HG03432 (cell line): ENCODE data around the gene MRPL53.

Experiments
- ATAC-seq: cut with Tn5 transposase; IDR thresholded peaks from one replicate; pipeline ENCODE4 v1.9.1; 2021; ENCODE audit warnings: mild to moderate bottlenecking, moderate library complexity; ENCODE audit not compliant: unreplicated experiment

The MRPL53 gene

DNA sequence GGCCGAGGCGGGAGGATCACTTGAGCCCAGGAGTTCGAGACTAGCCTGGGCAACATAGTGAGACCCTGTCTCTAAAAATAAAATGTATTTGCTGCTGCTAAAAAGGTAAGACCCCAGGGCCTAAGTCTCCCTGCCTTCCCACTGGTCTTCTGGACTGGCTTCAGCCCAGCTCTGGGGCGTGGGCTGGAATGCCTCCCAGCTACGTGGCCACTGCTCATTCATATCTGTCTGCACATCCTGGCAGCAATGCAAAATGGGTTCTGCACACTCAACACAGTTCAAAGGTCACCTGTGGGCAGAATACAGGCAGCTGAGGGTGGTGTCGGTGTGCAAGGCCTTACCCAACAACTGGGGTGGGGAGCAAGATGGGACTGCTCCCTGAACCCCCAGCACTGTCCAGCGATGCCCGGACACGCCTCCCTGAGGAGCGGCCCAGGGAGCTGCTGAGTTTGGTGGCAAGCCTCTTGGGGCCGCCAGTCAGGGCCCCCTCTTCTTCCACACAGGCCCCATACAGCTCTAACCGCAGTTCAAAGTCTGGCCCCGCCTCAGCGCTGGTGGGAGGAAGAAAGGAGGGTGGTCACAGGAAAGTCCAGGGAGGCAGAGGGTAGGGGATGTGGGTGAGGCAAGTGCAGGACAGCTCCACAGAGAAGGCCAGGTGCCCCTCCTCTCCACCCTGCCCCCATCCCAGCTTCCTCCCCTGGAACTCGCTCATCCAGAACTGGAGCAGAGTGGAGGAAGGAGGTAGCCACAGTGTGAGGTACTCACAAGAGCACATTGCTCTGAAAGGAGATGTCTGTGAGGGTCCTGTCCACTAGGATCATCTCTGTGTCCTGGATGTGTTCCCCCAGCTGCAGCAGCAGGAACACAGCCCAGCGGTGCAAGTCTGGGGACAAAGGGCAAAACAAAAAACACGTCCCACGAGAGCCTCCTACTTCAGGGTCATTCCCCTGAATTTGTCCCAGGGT, 42.7 kb downstream of the MRPL53 start:
- no peak for ATAC-seq

DNA sequence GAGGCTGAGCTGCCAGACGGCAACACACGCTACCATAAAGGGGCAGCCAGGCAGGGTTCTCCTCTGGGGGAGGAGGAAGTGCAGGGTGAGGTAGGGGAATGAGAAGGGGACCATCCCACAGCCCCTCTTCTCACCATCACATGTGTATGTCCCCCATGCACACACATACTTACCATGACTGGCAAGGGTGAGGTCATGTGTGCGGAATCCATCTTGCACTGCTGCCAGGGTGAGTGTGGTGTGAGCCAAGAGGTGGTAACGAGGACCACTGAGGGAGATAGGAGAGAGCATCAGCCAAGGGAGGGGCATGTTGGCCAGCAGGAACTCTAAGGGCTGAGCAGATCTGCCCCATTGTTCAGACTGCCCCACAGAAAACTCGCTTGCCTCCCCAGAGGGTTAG, 43.8 kb downstream of the MRPL53 start:
- ATAC-seq, result no peak

DNA sequence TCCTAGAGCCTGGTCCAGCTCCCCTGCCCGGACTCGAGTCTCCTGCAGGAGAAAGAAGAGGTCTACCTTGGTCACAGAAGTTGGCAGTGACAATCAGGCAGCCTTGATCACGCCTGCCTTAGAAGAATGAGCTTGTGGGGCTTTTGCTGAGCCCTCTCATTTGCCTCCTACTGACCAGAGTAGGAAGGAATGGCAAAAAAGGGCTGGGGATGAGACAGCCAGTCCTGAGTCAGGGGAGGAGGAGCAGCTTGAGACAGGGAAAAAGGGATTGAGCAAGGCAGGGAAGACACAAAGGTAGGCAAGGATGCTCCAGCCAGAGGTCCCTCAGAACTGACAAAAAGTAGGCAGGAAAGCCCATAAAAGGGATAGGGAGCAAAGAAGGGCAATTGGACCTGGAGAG, 44.9 kb downstream of the MRPL53 start:
- no peak for ATAC-seq

DNA sequence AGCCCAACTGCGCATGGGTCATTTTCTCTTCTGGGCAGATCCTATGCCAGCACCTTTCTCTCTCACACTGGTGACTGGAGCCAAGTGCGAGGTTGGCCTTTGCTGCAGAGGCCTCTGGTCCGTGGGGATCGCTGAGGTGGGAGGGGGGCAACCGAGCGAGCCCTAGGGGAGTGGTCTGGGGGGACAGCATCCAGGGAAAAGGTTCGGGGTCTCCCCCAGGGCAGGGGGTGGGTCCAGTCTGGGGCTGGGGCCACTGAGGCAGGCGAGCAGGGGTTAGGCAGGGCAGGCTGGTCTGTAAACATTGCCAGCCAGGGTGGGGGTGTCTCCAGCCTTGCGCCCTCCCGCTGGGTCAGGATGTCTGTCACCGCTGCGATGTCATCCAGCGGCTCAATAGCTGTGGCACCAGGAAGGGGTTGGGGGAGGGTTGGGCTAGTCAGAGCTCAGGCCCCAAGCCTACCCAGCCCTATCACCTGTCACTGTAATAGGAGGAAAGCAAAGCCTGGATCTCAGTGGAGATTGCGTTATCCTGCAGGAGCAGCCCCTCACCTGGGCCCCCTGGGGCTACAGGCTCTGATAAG, 46.2 kb downstream of the MRPL53 start:
- ATAC-seq, result no peak

DNA sequence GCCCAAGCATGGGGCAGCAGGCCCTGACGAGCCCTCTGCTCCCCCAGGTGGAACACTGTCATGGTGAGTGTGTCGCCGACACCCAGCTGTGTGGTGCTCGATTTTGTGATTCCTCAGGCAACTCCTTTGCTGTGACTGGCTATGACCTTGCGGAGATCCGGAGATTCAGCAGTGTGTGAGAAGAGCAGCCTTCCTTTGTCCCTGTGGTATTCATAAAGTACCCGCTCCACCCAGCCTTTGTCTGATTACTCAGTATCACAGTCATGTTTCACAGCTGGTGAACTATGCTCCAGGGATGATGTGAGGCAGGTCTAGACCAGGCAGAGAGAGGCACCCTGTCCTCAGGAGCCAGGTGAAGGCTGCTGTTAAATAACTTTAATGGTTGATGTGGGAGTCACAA, 47.0 kb downstream of the MRPL53 start:
- no peak for ATAC-seq

DNA sequence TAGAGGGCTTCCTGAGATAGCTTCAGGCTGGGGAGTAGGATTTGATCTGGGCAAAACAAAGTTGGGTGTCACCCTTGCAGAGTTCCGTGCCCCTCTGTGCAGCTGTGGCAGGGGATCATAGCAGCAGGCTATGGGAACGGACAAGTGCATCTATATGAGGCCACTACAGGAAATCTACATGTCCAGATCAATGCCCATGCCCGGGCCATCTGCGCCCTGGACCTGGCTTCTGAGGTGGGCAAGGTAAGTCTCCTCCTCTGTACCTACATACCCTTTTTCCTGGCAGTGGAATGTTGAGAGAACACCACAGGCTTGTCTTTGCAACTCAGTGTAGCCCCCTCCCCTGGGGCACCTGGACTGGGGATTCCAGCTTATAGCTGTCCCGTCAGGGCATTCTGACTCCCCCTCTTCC, 47.5 kb downstream of the MRPL53 start:
- no peak for ATAC-seq

DNA sequence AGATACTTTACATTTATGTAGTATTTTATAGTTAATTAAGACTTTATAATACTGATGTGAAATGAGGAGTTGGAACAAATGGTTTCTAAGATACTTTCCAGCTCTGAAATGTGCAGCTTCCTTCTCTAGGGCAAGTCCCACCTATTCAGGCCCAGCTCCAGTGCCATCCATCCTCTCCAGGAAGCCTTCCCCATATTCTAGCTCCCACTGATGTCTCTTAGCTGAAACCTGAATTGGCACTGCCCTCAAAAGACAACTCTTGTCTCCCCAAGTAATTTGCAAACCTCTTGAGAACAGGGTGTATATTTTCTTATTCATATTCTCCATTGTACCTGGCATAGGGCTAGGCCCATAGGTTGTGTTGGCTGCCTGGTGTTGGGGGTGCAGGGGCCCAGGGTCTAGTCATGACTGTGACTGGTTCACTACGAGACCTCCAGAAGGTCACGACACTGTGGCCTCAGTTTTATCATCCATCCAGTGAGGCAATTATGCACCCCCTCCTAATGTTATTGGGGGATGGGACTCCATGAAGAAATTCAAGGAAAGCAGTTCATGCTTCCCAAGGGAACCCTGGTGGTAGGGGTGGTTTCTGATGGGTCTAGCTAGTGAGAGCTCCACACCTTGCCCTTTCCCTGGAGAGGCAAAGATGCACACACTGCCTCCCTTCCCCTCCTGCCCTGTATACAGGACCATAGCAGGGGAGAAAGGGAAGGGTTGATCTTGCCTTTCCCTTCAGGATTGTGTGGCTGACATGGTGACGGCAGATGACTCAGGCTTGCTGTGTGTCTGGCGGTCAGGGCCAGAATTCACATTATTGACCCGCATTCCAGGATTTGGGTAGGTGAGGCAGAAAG, 48.1 kb downstream of the MRPL53 start:
- ATAC-seq, result no peak

DNA sequence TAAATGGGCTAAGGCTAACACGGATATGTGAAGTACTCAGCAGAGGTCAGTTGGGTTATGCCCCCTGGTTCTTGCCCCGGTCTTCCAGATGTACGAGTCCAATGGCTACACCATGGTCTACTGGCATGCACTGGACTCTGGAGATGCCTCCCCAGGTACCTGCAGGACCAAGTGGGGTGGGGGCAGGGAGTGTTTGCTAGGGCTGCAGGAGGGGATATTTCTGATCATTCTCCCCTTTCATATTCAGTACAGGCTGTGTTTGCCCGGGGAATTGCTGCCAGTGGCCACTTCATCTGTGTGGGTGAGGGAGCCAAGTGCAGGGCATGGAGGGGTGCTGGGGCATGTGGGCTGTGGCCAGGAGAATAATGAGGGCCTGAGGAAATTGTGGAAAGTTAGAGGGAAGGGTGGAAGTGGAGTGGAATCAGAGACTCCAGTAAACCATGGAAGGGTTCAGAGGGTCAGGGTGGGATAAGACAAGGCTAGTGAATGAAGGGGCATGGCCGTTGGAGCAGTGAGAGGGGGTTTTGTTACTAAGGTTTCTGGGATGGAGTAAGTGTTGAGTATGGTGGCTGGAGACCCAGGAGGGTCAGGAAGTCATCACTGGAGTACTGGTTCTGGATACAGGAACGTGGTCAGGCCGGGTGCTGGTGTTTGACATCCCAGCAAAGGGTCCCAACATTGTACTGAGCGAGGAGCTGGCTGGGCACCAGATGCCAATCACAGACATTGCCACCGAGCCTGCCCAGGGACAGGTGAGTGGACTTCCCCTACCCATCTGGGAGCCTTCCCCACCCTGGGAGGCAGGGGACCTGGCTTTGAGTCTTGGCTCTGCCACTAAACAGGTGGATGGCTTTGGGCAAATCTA, 49.0 kb downstream of the MRPL53 start:
- no peak for ATAC-seq
